Esophagus (tissue), 2 donors: ENCODE results near the gene PANX3. TPM values are rescaled to one million over a fixed set of nuclear protein-coding genes. Genes with fewer than 3 reads are reported as not detected.

Source experiments
- H3K27ac ChIP-seq, 2 donors: one replicate each; pipeline ENCODE4 v1.5.1; 2013; ENCODE audit warnings: low read depth in 2 of 2, mild to moderate bottlenecking in 2 of 2, inconsistent platforms in 1 of 2, low read length in 1 of 2, moderate library complexity in 1 of 2
- H3K27me3 ChIP-seq, 2 donors: one replicate each; pipeline ENCODE4 v1.6.1; 2013; ENCODE audit warnings: low read length in 2 of 2, control low read depth in 1 of 2, mild to moderate bottlenecking in 1 of 2; ENCODE audit not compliant: insufficient read depth in 2 of 2, control insufficient read depth in 1 of 2
- H3K36me3 ChIP-seq, 2 donors: one replicate each; pipeline ENCODE4 v1.6.1; 2013; ENCODE audit warnings: low read length in 1 of 2; ENCODE audit not compliant: control insufficient read depth in 2 of 2, insufficient read depth in 2 of 2
- H3K4me1 ChIP-seq, 2 donors: one replicate each; pipeline ENCODE4 v1.6.1; 2013; ENCODE audit warnings: low read length in 1 of 2; ENCODE audit not compliant: control insufficient read depth in 2 of 2, insufficient read depth in 2 of 2
- H3K4me3 ChIP-seq, 2 donors: one replicate each; pipeline ENCODE4 v1.5.1; 2013; ENCODE audit warnings: low read length in 2 of 2, mild to moderate bottlenecking in 2 of 2, low read depth in 1 of 2, moderate library complexity in 1 of 2
- H3K9me3 ChIP-seq, 2 donors: one replicate each; pipeline ENCODE4 v1.6.1; 2013; ENCODE audit warnings: mild to moderate bottlenecking in 2 of 2, low read depth in 1 of 2, low read length in 1 of 2, moderate library complexity in 1 of 2; ENCODE audit not compliant: control insufficient read depth in 2 of 2, insufficient read depth in 1 of 2
- WGBS, 2 donors: extraction: QIAGEN DNeasy Blood & Tissue Kit; methylation state at CpG; one replicate each; pipeline ENCODE4 v1.1.7; 2013; 5-methylcytosine and 5-hydroxymethylcytosine counted together
- polyA plus RNA-seq, 2 donors: library from polyadenylated mRNA; stranded (reverse); fragments of 200-250 nt; gene quantifications; one replicate each; pipeline ENCODE4 v1.2.3, GENCODE V29; 2013
- donor health status: healthy with polysubstance abuse.
- donor health status: Bipolar disorder and iron deficiency.

PANX3 gene
- polyA plus RNA-seq, 2 donors = not detected

DNA sequence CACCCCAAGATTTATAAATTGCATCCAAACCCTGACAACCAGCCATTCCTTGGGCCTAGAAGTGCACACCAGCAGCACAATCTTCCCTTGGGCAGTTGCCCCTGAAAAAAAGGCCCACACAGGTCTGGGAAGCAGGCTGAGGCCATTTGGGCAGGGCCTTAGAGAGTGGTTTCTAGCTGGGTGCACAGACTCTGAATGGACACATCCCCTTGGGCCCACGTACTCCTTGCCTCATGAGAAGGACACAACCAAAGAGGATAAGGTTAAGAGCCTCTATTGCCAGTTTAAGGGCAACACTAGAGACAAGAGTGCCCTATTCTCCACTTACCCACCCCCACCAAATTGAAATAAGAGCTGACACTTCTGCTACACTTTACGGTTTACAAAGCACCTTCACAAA is 933 bp upstream of the PANX3 start:
- H3K9me3 ChIP-seq = no peaks in the 10 kb centered on the region
- no peak overlapping the region for H3K4me3 ChIP-seq
- no peak overlapping the region for H3K27ac ChIP-seq
- H3K27me3 ChIP-seq = no peaks in the 10 kb centered on the region
- no peaks in the 10 kb centered on the region for H3K36me3 ChIP-seq
- 83 to 87% methylated on average over 2 of the region's 2 CpGs for WGBS, 2 donors
- H3K4me1 ChIP-seq = no peaks in the 10 kb centered on the region

DNA sequence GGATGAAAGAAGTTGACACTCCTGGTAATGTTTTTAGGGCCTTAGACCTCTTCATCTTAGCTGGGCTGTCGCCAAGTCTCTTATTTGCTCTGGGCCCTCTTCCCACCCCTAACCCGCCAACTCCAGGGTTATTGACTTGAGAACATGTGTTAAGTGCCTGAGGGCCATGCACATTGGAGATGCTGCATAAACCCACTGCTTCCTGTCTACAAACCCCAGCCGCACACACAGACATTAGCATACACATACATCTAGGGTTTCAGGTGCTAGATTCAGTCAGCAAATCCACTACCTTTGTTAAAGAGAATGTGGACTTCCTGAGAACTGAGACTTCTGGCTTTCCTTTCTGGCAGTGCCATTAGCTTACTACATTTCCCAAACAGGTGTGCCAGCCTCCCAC is 817 bp downstream of the PANX3 start:
- Histone ChIP-seq H3K36me3 (no peaks in the 10 kb centered on the region), H3K4me1 (no peaks in the 10 kb centered on the region), H3K9me3 (no peaks in the 10 kb centered on the region), H3K27ac (no peak overlapping the region), H3K27me3 (no peaks in the 10 kb centered on the region), H3K4me3 (no peak overlapping the region)
- 49 to 63% methylated on average over 3 of the region's 3 CpGs for WGBS, 2 donors

DNA sequence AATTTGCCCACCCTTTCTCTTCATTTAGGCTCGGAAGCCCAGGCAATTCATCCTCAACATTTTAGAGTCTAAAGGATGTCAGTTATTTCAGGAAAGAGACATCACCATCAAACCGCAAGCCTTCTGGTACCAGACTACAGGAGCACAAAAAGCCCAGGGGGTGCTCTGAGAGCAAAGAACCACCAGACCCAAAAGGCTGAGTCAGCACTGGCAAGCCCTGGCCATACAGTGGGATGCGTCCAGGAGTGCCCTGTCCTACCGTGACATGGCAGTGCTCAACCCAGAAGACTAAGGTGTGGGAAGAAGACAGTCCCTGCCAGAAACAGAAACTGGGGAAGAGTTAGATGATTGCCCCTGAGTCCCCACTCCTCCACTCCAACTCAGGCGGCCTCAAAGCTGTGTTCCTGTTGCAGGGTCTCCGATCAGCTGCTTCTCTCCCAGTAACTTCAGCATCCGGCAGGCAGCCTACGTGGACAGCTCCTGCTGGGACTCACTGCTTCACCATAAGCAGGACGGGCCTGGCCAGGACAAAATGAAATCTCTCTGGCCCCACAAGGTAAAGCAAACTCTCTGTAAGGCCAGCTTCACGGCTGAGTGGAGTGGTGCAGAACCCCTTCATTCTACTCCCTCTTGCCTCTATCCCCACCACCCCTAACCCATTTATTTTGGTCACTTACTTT is 1.5 kb downstream of the PANX3 start:
- Histone ChIP-seq H3K4me3 (no peak overlapping the region), H3K4me1 (no peaks in the 10 kb centered on the region), H3K27ac (no peak overlapping the region), H3K9me3 (no peaks in the 10 kb centered on the region), H3K27me3 (no peaks in the 10 kb centered on the region), H3K36me3 (no peaks in the 10 kb centered on the region)
- 65 to 68% methylated on average over 10 of the region's 10 CpGs for WGBS, 2 donors

DNA sequence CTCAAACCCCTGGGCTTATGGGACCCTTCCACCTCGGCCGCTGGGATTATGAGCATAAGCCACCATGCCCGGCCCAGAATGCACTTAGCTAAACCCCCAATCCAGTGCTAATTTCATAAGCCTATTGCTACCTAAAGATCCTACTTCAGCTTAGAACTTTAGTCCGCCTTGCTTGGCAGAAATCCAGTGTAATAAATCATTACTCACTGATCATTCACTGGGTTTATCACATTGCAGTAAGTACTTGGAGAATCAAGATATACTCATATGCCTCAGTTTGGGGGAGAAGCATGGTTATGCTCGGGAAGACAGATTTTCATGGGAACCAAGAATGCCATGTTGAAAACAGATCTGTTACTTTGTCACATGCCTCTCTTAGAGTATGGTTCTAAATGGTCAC is 7.6 kb downstream of the PANX3 start:
- no peak overlapping the region for H3K27ac ChIP-seq
- H3K36me3 ChIP-seq = no peaks in the 10 kb centered on the region
- peaks cover 0 to 2% of the 10 kb centered on the region in 2 donors for H3K27me3 ChIP-seq
- no peaks in the 10 kb centered on the region for H3K9me3 ChIP-seq
- 72 to 77% methylated on average over 5 of the region's 5 CpGs for WGBS, 2 donors
- no peaks in the 10 kb centered on the region for H3K4me1 ChIP-seq
- H3K4me3 ChIP-seq = no peak overlapping the region

DNA sequence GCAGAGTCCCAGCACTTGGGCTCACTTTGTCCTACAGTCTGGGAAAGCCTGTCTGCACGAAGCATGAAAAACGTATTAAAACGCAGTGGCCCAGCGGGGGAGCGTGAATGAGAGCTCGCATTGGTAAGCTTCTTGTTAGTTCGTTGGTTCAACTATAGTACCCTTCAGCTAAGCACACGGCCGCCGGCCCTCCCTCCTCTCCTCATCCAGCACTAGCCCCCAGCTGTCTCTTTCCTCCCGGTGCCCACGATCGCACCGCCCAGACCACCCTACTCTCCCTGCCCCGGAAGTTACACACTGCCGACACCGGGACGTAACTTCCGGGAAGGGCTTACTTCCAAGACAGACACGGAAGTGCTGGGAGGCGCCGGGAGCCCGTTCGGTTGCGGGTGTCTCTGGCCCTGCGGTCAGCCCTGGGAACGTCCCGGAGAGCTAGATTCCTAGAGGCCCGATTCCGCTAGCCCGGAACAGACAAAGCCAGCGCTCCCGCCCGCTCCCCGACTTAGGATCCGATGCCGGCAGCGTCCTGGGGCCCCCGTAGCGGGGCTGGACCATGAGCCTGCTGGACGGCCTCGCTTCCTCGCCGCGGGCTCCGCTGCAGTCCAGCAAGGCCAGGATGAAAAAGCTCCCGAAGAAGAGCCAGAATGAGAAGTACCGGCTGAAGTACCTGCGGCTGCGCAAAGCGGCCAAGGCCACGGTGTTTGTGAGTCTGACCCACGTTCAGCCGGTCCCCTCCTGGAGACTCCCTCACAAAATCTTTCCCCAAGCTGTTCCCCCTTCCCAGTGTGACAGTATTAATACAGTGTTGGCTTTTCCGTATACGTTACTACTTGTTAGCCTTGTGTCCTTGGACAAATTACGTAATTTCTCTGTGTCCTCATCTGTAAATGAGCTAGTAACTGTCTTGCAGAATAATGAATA is 11.6 kb downstream of the PANX3 start, which contains the start of gene TBRG1:
Gene TBRG1, plus strand, starts transcription at position 334 of the 921 bp plus-strand sequence. Its CDS starts 220 bp downstream, at position 554.
- Histone ChIP-seq H3K36me3 (peaks cover 2 to 8% of the 10 kb centered on the region in 2 donors), H3K27ac (peak within 1 kb of the TSS; percentile 97 to 98), H3K9me3 (no peaks in the 10 kb centered on the region), H3K4me3 (peak within 1 kb of the TSS; percentile 89 to 95), H3K4me1 (no peaks in the 10 kb centered on the region), H3K27me3 (peaks cover 0 to 2% of the 10 kb centered on the region in 2 donors)
- 0 to 1% methylated on average over 55 to 57 of the region's 57 CpGs for WGBS, 2 donors

DNA sequence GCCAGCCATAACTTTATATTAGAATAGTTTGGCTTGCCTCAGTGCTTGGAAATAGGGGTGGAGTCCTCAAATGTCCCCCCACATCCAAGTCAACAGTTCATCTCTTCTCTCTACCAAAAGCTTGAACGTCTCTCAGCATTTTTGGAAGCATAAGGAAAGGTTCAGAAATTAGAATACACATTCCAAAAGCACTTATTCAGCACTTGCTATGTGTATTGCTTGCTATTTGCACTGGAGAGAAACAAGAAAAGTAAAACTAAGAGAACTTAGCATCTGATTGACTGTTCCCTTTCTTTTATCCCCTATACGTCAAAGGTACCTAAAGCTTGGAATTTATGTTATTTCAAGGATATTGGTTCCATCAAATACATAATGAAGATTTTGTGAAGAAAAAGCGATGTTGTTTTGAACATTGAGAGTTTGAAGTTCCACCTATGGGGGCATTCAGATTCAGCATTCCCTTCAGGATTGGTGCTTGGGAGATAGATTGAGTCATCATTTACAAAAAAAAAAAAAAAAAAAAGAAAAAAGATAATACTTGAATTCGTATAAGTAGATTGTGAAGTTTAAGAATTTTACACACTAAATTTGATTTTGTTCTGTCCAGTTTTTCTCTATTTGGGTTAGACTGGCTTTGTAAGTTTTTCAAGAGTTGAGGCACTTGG is 12.8 kb downstream of the PANX3 start:
- Histone ChIP-seq H3K27ac (no peak overlapping the region), H3K27me3 (no peaks in the 10 kb centered on the region), H3K36me3 (peaks cover 2 to 8% of the 10 kb centered on the region in 2 donors), H3K4me3 (peak overlapping the region in 1 of 2 donors; percentile 89), H3K4me1 (no peaks in the 10 kb centered on the region), H3K9me3 (no peaks in the 10 kb centered on the region)
- WGBS, 2 donors = 49 to 51% methylated on average over 4 of the region's 4 CpGs

DNA sequence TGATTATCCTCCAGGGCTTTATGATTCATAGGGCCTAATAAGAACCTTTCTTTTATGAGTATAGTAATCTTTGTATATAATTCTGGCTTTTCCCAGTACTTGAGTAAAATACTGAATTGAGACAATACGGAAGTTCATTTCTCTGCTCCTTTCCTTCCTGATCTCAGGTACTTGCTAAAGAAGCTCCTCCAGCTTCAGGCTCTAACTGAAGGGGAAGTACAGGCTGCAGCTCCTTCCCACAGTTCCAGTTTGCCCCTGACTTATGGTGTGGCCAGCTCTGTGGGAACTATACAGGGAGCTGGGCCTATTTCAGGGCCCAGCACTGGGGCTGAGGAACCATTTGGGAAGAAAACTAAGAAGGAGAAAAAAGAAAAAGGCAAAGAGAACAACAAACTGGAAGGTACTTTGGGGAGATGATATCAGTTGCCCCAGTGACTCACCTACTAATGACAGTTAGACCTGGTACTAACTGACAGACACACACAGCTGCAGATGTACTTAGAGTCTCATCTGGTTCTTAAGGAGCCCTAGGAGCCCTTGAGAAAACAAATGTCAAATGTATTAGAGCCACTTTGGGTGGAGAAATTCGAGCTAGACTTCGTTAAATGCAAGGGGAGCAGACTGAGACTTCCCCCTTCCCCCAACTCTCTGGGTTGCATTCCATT is 14.4 kb downstream of the PANX3 start:
- Histone ChIP-seq H3K9me3 (no peaks in the 10 kb centered on the region), H3K27ac (no peak overlapping the region), H3K4me3 (no peak overlapping the region), H3K36me3 (peaks cover 2 to 8% of the 10 kb centered on the region in 2 donors), H3K4me1 (no peaks in the 10 kb centered on the region), H3K27me3 (no peaks in the 10 kb centered on the region)
- 98 to 99% methylated on average over 3 of the region's 3 CpGs for WGBS, 2 donors

DNA sequence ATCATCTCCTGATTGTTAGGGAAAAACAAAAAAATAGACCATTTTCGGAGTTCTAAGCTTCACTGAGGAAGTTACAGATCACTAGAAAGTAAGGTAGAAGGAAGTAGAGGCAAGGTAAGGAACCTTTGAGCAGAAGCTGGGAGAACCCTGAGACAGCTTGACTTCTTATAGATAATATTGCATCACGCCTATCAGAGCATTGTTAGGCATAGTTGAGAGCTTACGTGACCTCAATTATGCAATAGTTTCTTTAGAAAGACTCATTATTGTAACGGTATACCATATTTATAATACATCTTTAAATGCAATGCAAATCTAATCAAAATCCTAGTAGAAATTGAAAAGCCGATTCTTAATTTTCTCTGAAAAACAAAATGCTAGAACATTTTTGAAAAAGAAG is 16.3 kb downstream of the PANX3 start:
- Histone ChIP-seq H3K27ac (no peak overlapping the region), H3K4me1 (no peaks in the 10 kb centered on the region), H3K27me3 (no peaks in the 10 kb centered on the region), H3K9me3 (no peaks in the 10 kb centered on the region), H3K36me3 (peaks cover 13 to 19% of the 10 kb centered on the region in 2 donors), H3K4me3 (no peak overlapping the region)
- WGBS, 2 donors = 89 to 93% methylated on average over 5 of the region's 5 CpGs

DNA sequence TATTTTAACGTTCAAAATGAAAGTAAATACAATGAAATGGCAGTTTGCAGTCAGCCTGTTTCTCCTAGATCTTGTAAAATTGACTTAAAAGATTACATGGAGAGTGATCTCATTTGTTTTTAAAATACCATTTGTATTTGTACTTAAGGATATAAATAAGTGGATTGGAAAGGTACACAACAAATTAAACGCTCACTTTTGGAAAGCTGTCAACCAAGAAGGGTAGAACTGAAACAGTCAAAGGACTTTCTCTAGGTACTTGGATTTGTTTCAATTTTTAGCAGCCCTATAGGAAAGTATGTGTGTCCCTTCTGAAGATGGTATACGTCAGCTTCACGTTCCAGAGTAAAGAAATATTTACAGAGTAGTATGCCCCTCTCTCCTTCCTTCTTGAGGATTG is 18.7 kb downstream of the PANX3 start:
- peaks cover 13 to 22% of the 10 kb centered on the region in 2 donors for H3K36me3 ChIP-seq
- no peak overlapping the region for H3K4me3 ChIP-seq
- WGBS, 2 donors = 76 to 80% methylated on average over 4 of the region's 4 CpGs
- no peaks in the 10 kb centered on the region for H3K9me3 ChIP-seq
- H3K4me1 ChIP-seq = no peaks in the 10 kb centered on the region
- H3K27ac ChIP-seq = no peak overlapping the region
- H3K27me3 ChIP-seq = no peaks in the 10 kb centered on the region
